ENCODE data around the gene ZNF771.

DNA sequence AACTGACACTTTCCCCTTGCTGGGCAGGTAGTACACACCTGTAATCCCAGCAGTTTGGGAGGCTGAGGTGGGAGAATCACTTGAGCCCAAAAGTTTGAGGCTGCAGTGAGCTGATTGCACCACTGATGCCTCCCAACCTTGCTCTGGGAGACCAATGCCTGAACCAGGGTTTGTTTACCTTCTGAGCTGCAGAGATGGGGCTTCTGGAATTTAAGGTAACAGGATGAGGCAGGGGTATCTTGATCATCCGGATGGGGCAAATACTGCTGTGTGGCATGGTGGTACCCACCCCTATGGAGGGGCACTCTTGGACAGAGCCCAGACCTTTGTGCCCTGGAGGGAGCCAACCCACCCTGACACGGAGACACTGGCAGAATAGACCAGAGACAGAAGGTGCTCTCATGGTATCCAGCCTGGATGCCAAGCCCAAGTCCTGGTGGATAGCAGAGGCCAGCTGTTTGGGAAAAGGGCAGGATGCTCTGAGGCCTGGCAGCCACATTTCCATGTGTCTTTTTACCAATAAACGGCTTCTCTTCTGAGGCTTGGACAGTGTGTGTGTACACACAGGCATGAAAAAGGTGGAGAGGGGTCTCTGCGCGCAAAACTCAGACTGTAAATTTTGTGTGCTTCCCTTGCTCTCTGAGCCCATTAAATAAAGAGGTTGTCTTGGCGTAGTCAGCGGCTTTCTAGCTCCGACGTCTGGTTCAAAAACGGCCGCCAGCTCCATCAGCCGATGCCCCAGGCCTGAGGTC lies 7.8 kb upstream of the ZNF771 start:
- TF ChIP-seq, protein P1, sequence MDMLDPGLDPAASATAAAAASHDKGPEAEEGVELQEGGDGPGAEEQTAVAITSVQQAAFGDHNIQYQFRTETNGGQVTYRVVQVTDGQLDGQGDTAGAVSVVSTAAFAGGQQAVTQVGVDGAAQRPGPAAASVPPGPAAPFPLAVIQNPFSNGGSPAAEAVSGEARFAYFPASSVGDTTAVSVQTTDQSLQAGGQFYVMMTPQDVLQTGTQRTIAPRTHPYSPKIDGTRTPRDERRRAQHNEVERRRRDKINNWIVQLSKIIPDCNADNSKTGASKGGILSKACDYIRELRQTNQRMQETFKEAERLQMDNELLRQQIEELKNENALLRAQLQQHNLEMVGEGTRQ (CRISPR knock-in tag; IDR thresholded peaks at IDR 0.05), result no peak
- TF ChIP-seq, protein P2, sequence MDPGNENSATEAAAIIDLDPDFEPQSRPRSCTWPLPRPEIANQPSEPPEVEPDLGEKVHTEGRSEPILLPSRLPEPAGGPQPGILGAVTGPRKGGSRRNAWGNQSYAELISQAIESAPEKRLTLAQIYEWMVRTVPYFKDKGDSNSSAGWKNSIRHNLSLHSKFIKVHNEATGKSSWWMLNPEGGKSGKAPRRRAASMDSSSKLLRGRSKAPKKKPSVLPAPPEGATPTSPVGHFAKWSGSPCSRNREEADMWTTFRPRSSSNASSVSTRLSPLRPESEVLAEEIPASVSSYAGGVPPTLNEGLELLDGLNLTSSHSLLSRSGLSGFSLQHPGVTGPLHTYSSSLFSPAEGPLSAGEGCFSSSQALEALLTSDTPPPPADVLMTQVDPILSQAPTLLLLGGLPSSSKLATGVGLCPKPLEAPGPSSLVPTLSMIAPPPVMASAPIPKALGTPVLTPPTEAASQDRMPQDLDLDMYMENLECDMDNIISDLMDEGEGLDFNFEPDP (CRISPR knock-in tag; IDR thresholded peaks at IDR 0.05), result no peak
- TF ChIP-seq POLR2AphosphoS2 (IDR thresholded peaks at IDR 0.05; ENCODE audit: low read length), result no peak
- no peak for TF ChIP-seq MXI1 (IDR thresholded peaks at IDR 0.05; ENCODE audit: low read depth, low read length)
- no peak for TF ChIP-seq SMARCE1 (IDR thresholded peaks at IDR 0.05)
- TF ChIP-seq TEAD4 (IDR thresholded peaks at IDR 0.05; ENCODE audit: low read length), result no peak
- TF ChIP-seq TEAD4 (CRISPR knock-in tag; IDR thresholded peaks at IDR 0.05; ENCODE audit: borderline replicate concordance), result no peak
- TF ChIP-seq CBFA2T3 (IDR thresholded peaks at IDR 0.05), result no peak
- no peak for TF ChIP-seq ZBTB8A (IDR thresholded peaks at IDR 0.05; ENCODE audit: partially characterized antibody)

All from K562 (cell line).